ENCODE results near the gene DMRTA2.

DMRTA2 gene

GRCh38 chr1:50373532-50373931 is 49.7 kb downstream of the DMRTA2 start:
- no peak for DNase-seq

DNA sequence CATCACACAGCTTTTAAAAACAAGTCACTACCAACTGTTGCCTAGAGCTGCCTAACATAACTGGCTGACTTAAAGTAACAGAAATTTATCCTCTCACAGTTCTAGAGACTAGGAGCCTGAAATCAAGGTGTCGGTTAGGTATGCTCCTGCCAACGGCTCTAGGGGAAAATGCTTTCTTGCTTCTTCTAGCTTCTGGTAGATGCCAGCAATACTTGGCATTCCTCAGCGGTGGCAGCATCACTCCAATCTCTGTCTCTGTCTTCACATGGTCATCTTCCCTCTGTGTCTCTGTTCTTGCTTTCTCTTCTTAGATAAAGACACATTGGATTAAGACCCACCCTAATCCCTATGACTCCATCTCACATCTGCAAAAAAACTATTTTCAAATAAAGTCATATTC is 51.5 kb downstream of the DMRTA2 start:
- no peak for DNase-seq

DNA sequence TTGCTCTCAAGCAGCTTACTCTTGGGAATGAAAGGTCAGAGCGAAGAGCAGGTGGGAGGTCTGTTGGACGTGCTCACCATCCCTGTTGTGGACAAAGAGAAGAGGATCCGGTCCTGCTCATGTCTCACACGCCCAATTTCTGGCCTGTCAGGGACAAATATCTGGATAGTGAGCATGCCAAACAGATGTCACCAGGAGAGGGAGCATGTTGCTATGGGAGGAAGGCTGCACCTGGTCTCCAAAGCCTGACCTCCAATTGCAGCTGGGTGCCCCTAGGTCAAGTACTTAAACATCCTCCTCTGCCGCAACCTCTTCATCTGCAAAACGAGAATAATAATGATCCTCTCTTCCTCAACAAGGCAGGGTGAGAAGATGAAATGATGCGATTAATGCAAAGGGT is 53.4 kb downstream of the DMRTA2 start:
- no peak for DNase-seq

DNA sequence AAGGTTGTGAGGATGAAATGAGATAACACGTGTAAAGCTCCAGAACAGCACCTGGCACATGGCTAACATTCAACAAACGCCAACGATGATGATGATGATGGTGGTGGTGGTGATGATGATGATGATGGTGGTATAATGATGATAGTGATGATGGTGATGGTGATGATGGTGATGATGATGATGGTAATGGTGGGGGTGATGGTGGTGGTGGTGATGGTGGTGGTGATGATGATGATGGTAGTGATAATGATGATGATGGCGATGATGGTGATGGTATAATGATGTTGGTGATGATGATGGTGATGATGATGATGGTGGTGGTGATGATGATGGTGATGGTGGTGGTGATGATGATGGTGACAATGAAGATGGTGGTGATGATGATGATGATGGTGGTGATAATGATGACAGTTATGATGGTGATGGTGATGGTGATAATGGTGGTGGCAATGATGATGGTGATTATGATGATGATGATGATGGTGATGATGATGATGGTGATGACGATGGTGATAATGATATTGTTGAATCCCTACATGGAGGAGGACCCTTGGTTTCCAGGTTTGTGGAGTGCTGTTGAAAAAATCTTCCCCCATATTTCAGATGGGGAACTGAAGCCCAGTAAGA is 54.1 kb downstream of the DMRTA2 start:
- no peak for DNase-seq

- DNase-seq, result peak; percentile 56 to 57
Measured at GRCh38 chr1:50368179-50369007, 54.9 kb downstream of the DMRTA2 start.
